ENCODE results near the gene ELFN1.

The ELFN1 gene

DNA sequence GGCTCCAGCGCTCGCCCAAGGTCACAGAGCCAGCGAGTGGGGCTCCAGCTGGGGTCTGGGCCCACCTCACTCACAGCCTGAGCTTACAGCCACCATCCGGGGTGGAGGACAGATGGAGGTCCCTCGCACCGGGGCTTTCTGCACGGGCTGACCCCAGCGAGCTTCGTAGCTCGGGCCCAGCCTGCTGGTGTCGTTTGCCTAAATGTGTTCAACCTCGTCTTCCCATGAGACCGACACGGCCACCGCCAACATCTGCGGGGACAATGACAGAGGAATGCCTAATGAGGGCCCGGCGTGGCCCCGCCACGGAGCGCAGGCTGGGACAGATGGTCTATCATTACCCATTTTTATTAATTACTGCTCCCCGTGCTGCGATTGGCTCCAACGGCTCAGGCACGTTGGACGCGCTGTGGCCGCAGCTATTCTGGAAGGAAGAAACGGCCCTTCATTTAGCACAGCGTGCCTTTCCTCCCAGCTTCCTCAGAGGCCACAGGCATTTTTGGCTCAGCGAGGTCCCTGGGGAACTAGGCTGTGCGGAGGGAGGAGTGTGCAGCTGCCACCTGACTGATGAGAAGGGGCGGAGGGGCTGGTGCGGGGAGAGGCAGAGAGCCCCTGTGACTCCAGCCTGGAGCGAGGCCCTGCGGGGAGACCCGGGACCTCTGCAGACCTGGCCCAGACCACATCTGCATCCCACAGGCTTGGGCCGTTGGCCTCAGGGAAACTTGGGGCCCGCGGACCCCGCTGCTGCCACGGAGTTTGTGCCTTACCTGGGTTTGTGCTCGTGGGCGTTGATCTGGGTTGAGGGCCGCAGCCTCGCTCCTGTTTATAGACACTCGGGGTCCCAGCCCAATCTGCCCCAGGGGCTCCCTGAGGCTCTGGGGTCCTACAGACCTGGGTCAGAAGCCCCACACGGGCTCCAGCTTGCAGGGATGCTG lies 22.9 kb upstream of the ELFN1 start:
- H3K79me2 ChIP-seq, result no peaks in the 10 kb centered on the region
- no peak overlapping the region for H2AFZ ChIP-seq
- H3K36me3 ChIP-seq (ENCODE audit: control insufficient read depth, insufficient read depth, low read length), result no peaks in the 10 kb centered on the region
- no peak overlapping the region for H3K27ac ChIP-seq
- no peak overlapping the region for H3K4me2 ChIP-seq (ENCODE audit: low read length)
- H3K9me3 ChIP-seq (ENCODE audit: control insufficient read depth, low read length), result no peaks in the 10 kb centered on the region
- H3K4me1 ChIP-seq, result no peaks in the 10 kb centered on the region
- H3K9ac ChIP-seq, result no peak overlapping the region
- H3K27me3 ChIP-seq (ENCODE audit: control insufficient read depth, insufficient read depth, low read length), result no peaks in the 10 kb centered on the region
- H3K4me3 ChIP-seq (ENCODE audit: low read depth, low read length), result no peak overlapping the region
- TF ChIP-seq, protein P1, sequence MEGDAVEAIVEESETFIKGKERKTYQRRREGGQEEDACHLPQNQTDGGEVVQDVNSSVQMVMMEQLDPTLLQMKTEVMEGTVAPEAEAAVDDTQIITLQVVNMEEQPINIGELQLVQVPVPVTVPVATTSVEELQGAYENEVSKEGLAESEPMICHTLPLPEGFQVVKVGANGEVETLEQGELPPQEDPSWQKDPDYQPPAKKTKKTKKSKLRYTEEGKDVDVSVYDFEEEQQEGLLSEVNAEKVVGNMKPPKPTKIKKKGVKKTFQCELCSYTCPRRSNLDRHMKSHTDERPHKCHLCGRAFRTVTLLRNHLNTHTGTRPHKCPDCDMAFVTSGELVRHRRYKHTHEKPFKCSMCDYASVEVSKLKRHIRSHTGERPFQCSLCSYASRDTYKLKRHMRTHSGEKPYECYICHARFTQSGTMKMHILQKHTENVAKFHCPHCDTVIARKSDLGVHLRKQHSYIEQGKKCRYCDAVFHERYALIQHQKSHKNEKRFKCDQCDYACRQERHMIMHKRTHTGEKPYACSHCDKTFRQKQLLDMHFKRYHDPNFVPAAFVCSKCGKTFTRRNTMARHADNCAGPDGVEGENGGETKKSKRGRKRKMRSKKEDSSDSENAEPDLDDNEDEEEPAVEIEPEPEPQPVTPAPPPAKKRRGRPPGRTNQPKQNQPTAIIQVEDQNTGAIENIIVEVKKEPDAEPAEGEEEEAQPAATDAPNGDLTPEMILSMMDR (IDR thresholded peaks at IDR 0.05), result no peak

- H3K4me2 ChIP-seq (ENCODE audit: low read length), result no peak overlapping the region
- no peaks in the 10 kb centered on the region for H3K79me2 ChIP-seq
- H3K4me1 ChIP-seq, result no peaks in the 10 kb centered on the region
- no peak overlapping the region for H3K4me3 ChIP-seq (ENCODE audit: low read depth, low read length)
- no peak overlapping the region for H2AFZ ChIP-seq
- no peak overlapping the region for H3K27ac ChIP-seq
- H3K36me3 ChIP-seq (ENCODE audit: control insufficient read depth, insufficient read depth, low read length), result no peaks in the 10 kb centered on the region
- TF ChIP-seq, protein P1 (IDR thresholded peaks at IDR 0.05), result no peak
- no peak overlapping the region for H3K9ac ChIP-seq
- H3K9me3 ChIP-seq (ENCODE audit: control insufficient read depth, low read length), result no peaks in the 10 kb centered on the region
- no peaks in the 10 kb centered on the region for H3K27me3 ChIP-seq (ENCODE audit: control insufficient read depth, insufficient read depth, low read length)
These were observed 22.0 kb upstream of the ELFN1 start for GRCh38 chr7:1647961-1648672.

- H3K27me3 ChIP-seq (ENCODE audit: control insufficient read depth, insufficient read depth, low read length), result no peaks in the 10 kb centered on the region
- H3K9me3 ChIP-seq (ENCODE audit: control insufficient read depth, low read length), result no peaks in the 10 kb centered on the region
- H3K36me3 ChIP-seq (ENCODE audit: control insufficient read depth, insufficient read depth, low read length), result no peaks in the 10 kb centered on the region
- H3K4me3 ChIP-seq (ENCODE audit: low read depth, low read length), result no peak overlapping the region
- H2AFZ ChIP-seq, result no peak overlapping the region
- no peaks in the 10 kb centered on the region for H3K79me2 ChIP-seq
- H3K9ac ChIP-seq, result no peak overlapping the region
- no peaks in the 10 kb centered on the region for H3K4me1 ChIP-seq
- no peak overlapping the region for H3K27ac ChIP-seq
- TF ChIP-seq, protein P1 (IDR thresholded peaks at IDR 0.05), result no peak
- H3K4me2 ChIP-seq (ENCODE audit: low read length), result no peak overlapping the region
These were observed 20.2 kb upstream of the ELFN1 start for GRCh38 chr7:1649751-1650326.

DNA sequence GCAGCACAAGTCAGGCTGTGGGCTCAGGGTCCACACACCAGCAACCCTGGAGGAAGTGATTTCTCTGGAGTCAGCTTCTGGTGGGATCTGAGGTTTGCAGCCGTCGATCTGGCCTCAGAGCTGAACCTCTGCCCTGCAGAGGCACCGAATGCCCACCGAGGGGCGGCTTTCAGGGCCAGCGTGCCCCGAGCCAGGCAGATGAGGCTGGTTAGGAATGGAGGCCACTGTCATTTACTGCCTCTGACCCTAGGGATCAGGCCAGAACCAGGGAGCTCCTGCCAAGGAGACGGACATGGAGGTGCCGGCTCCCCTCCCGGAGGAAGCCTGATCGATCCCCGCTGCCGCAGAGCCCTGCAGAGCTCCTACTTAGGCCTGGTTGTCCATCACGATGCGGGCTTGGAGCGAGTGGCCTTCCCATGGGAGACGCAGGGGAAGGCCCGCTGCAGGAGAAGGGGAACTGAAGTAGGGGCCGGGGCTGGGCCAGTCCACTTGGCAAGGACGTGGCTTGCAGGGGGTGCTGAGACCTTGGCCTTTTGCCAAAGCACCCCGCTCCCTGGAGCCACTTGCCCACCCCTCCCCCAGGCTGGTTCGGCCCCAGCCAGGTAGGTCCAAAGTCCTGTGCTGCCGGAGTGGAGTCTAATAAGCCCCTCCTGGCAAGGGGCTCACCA lies 19.6 kb upstream of the ELFN1 start:
- H3K79me2 ChIP-seq, result no peaks in the 10 kb centered on the region
- H3K27me3 ChIP-seq (ENCODE audit: control insufficient read depth, insufficient read depth, low read length), result no peaks in the 10 kb centered on the region

More for the DNA sequence above, 19.6 kb upstream of the ELFN1 start:
- Histone ChIP-seq H3K27ac (no peak overlapping the region), H3K9me3 (ENCODE audit: control insufficient read depth, low read length) (no peaks in the 10 kb centered on the region), H3K9ac (no peak overlapping the region), H3K4me2 (ENCODE audit: low read length) (no peak overlapping the region), H3K4me3 (ENCODE audit: low read depth, low read length) (no peak overlapping the region), H2AFZ (no peak overlapping the region), H3K36me3 (ENCODE audit: control insufficient read depth, insufficient read depth, low read length) (no peaks in the 10 kb centered on the region), H3K4me1 (no peaks in the 10 kb centered on the region)
- TF ChIP-seq, protein P1 (IDR thresholded peaks at IDR 0.05), result no peak
